SK-N-SH treated with all-trans-retinoic acid at 6 μM for 48 hours (cell line): ENCODE data around the gene SOD2.
"Not testable (repeated sequence)": the region's sequence is repeated elsewhere in the genome, so short reads cannot be mapped to it uniquely, and the experiment has no call there.

Experiments
- ATAC-seq: fragments of 200-7000 bp; cut with Tn5 transposase; 3 replicates; pipeline ENCODE4 v1.9.1; 2020; ENCODE audit warnings: mild to moderate bottlenecking, moderate library complexity
- ARNTL ChIP-seq: fragments of 450-650 bp; formaldehyde crosslinking; IDR thresholded peaks from 2 replicates; pipeline ENCODE4 v1.5.0; 2020; ENCODE audit warnings: low read depth, mild to moderate bottlenecking, moderate library complexity, borderline replicate concordance
- BACH2 ChIP-seq: fragments of 250-450 bp; sonication (Bioruptor Pico); IDR thresholded peaks from 2 replicates; pipeline ENCODE4 v1.9.0; 2021; ENCODE audit warnings: mild to moderate bottlenecking, borderline replicate concordance
- CREB5 ChIP-seq: fragments of 250-450 bp; sonication (Bioruptor Pico); IDR thresholded peaks from 2 replicates; pipeline ENCODE4 v1.5.1; 2020; ENCODE audit warnings: low read depth, mild to moderate bottlenecking, moderate library complexity
- ESRRG ChIP-seq: fragments of 250-450 bp; sonication (Bioruptor Pico); IDR thresholded peaks from 2 replicates; pipeline ENCODE4 v1.6.1; 2021; ENCODE audit warnings: mild to moderate bottlenecking
- GLIS3 ChIP-seq: fragments of 250-450 bp; sonication (Bioruptor Pico); IDR thresholded peaks from 2 replicates; pipeline ENCODE4 v1.5.0; 2020; ENCODE audit warnings: mild to moderate bottlenecking, moderate library complexity
- ISL1 ChIP-seq: fragments of 250-450 bp; sonication (Bioruptor Pico); IDR thresholded peaks from 2 replicates; pipeline ENCODE4 v2.1.2; 2022; ENCODE audit warnings: mild to moderate bottlenecking, moderate library complexity
- OSR1 ChIP-seq: fragments of 250-450 bp; sonication (Bioruptor Pico); IDR thresholded peaks from 2 replicates; pipeline ENCODE4 v1.8.0; 2022; ENCODE audit warnings: moderate library complexity, mild to moderate bottlenecking, inconsistent platforms
- PATZ1 ChIP-seq: fragments of 250-450 bp; sonication (Bioruptor Pico); IDR thresholded peaks from 2 replicates; pipeline ENCODE4 v1.8.0; 2020; ENCODE audit warnings: mild to moderate bottlenecking, moderate library complexity, borderline replicate concordance
- RARB ChIP-seq: fragments of 250-450 bp; sonication (Bioruptor Pico); IDR thresholded peaks from 2 replicates; pipeline ENCODE4 v1.8.0; 2021; ENCODE audit warnings: mild to moderate bottlenecking, moderate library complexity
- TCF4 ChIP-seq: fragments of 250-450 bp; sonication (Bioruptor Pico); IDR thresholded peaks from 2 replicates; pipeline ENCODE4 v1.8.0; 2021; ENCODE audit warnings: mild to moderate bottlenecking, moderate library complexity, borderline replicate concordance
- TOX ChIP-seq: fragments of 250-450 bp; sonication (Bioruptor Pico); IDR thresholded peaks from 2 replicates; pipeline ENCODE4 v1.8.0; 2021; ENCODE audit warnings: mild to moderate bottlenecking, moderate library complexity, borderline replicate concordance
- ZC3H10 ChIP-seq: fragments of 250-450 bp; sonication (Bioruptor Pico); IDR thresholded peaks from 2 replicates; pipeline ENCODE4 v1.5.1; 2021; ENCODE audit warnings: mild to moderate bottlenecking, moderate library complexity
- ZFP3 ChIP-seq: fragments of 250-450 bp; sonication (Bioruptor Pico); IDR thresholded peaks from 2 replicates; pipeline ENCODE4 v1.5.0; 2020; ENCODE audit warnings: mild to moderate bottlenecking, moderate library complexity
- ZFP30 ChIP-seq: fragments of 450-650 bp; formaldehyde crosslinking; IDR thresholded peaks from 2 replicates; pipeline ENCODE4 v1.5.0; 2022; ENCODE audit warnings: mild to moderate bottlenecking, moderate library complexity
- ZNF70 ChIP-seq: fragments of 450-650 bp; formaldehyde crosslinking; IDR thresholded peaks from 2 replicates; pipeline ENCODE4 v1.5.0; 2020; ENCODE audit warnings: mild to moderate bottlenecking, moderate library complexity
- ZNF8 ChIP-seq: fragments of 450-650 bp; formaldehyde crosslinking; IDR thresholded peaks from 2 replicates; pipeline ENCODE4 v1.5.0; 2020; ENCODE audit warnings: mild to moderate bottlenecking, moderate library complexity
- TF ChIP-seq, protein P1 (sequence below): fragments of 250-450 bp; sonication (Bioruptor Pico); IDR thresholded peaks from 2 replicates; pipeline ENCODE4 v1.5.1; 2021; ENCODE audit warnings: mild to moderate bottlenecking, moderate library complexity
- TF ChIP-seq, protein P2 (sequence below): fragments of 250-450 bp; sonication (Bioruptor Pico); IDR thresholded peaks from 2 replicates; pipeline ENCODE4 v1.5.0; 2020; ENCODE audit warnings: mild to moderate bottlenecking, moderate library complexity
- TF ChIP-seq, protein P3 (sequence below): fragments of 250-450 bp; sonication (Bioruptor Pico); IDR thresholded peaks from 2 replicates; pipeline ENCODE4 v1.8.0; 2021; ENCODE audit warnings: low read depth, mild to moderate bottlenecking, moderate library complexity, borderline replicate concordance

SOD2 gene

GRCh38 chr6:159736908-159737307 is 43.9 kb upstream of the SOD2 start (continued):
- TF ChIP-seq BACH2 (CRISPR knock-in tag) (no peak), CREB5 (no peak)

- not testable (repeated sequence) for ATAC-seq
Measured at GRCh38 chr6:159733395-159733794, 40.4 kb upstream of the SOD2 start.

- ATAC-seq: not testable (repeated sequence)
Measured at GRCh38 chr6:159732550-159732949, 39.5 kb upstream of the SOD2 start.

DNA sequence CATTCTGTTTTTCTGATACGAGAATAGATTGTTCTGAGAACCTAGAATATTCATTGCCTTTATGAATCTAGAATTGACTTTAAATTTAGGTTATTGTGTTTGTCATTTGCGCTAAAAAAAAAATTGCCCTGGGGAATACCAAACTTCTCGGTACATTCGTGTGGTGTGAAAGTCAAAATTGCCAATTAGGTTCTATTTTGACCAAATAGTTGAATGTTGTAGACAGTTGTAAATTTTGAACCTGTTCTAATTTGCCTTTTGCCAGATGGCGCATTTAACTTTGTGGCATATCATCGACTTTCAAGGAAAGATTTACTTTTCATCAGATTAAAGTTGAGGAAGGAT is 37.3 kb upstream of the SOD2 start:
- no peak for ATAC-seq
- no peak for TF ChIP-seq ZNF70 (CRISPR knock-in tag)
- TF ChIP-seq ZC3H10 (CRISPR knock-in tag): no peak
- TF ChIP-seq ISL1 (CRISPR knock-in tag): no peak
- TF ChIP-seq ZFP30: no peak
- TF ChIP-seq, protein P1, sequence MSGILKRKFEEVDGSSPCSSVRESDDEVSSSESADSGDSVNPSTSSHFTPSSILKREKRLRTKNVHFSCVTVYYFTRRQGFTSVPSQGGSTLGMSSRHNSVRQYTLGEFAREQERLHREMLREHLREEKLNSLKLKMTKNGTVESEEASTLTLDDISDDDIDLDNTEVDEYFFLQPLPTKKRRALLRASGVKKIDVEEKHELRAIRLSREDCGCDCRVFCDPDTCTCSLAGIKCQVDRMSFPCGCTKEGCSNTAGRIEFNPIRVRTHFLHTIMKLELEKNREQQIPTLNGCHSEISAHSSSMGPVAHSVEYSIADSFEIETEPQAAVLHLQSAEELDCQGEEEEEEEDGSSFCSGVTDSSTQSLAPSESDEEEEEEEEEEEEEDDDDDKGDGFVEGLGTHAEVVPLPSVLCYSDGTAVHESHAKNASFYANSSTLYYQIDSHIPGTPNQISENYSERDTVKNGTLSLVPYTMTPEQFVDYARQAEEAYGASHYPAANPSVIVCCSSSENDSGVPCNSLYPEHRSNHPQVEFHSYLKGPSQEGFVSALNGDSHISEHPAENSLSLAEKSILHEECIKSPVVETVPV (CRISPR knock-in tag): no peak

DNA sequence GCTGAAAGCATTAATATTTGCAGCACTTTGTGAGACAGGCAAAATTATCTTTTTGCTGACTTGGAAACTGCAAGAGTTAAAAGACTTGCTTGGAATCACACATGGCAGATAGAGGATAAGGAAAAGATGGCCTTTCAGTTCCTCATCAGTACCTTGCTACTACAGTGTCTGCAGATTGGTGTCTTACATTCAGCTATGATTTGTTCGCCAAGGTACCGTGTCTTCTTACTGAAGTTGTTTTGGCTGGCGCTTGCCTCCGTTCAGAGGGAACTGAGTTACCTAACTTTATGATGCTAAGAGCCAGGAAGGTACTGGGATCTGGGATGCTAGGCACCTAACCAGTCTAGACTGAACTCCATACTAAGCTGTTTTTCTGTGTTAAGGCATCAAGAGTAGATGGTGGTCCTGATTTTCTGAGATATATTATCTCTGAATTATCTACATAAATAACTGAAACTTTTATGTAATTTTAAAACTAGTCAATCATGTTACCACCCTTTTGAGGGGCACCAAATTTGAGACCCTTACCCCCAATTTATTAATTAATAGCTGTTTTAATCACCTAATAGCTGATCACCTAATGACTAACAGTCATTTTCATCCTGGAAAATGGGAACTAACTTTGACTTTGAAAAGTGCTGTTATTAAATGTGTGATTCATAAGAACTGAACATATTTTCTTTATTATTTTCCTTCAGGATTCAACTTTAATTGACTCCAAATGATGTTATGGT is 36.7 kb upstream of the SOD2 start:
- no peak for ATAC-seq
- no peak for TF ChIP-seq ZNF70 (CRISPR knock-in tag)
- no peak for TF ChIP-seq ZNF8 (CRISPR knock-in tag)
- no peak for TF ChIP-seq GLIS3 (CRISPR knock-in tag)

GRCh38 chr6:159728531-159728964 is 35.5 kb upstream of the SOD2 start:
- ATAC-seq: no peak
- TF ChIP-seq TOX: no peak

DNA sequence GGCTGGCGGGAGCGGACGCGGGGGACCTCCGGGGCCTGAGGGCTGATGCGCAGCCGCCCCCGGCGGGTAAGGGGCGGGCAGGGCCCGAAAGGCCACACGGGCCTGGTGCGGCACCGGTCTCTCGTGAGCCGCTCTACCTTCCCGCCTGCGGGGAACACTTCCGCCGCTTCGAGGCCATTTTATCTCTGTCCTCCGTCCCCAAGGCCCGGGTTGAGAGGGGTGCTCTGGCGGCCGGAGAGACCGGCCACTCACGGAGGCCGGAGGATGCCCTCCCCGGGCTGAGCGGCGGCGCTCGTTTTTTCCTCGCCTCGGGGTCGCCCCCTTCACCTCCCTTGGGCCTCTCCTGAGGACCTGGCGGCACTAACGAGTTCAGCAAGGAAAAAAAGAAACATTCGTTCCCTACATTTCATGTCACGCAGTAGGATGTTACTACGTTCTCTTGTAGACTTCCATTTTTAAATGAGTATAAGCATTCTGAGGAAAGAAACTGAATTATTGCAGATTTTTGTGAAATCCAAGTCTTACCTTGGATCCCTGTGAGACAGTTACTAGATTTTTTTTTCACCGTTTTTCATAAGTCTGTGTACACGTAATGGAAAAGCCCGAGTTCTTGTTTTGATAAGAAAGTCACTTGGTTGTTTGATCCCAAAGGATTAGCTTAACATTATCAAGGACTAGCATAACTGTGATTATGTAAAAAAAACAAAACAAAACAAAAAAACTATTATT is 34.8 kb upstream of the SOD2 start:
- ATAC-seq: peak; percentile 48
- TF ChIP-seq, protein P2, sequence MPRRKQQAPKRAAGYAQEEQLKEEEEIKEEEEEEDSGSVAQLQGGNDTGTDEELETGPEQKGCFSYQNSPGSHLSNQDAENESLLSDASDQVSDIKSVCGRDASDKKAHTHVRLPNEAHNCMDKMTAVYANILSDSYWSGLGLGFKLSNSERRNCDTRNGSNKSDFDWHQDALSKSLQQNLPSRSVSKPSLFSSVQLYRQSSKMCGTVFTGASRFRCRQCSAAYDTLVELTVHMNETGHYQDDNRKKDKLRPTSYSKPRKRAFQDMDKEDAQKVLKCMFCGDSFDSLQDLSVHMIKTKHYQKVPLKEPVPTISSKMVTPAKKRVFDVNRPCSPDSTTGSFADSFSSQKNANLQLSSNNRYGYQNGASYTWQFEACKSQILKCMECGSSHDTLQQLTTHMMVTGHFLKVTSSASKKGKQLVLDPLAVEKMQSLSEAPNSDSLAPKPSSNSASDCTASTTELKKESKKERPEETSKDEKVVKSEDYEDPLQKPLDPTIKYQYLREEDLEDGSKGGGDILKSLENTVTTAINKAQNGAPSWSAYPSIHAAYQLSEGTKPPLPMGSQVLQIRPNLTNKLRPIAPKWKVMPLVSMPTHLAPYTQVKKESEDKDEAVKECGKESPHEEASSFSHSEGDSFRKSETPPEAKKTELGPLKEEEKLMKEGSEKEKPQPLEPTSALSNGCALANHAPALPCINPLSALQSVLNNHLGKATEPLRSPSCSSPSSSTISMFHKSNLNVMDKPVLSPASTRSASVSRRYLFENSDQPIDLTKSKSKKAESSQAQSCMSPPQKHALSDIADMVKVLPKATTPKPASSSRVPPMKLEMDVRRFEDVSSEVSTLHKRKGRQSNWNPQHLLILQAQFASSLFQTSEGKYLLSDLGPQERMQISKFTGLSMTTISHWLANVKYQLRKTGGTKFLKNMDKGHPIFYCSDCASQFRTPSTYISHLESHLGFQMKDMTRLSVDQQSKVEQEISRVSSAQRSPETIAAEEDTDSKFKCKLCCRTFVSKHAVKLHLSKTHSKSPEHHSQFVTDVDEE (CRISPR knock-in tag): no peak
- TF ChIP-seq ARNTL: no peak
- no peak for TF ChIP-seq RARB (CRISPR knock-in tag)
- no peak for TF ChIP-seq PATZ1 (CRISPR knock-in tag)
- no peak for TF ChIP-seq BACH2 (CRISPR knock-in tag)
- no peak for TF ChIP-seq ZFP3 (CRISPR knock-in tag)
- no peak for TF ChIP-seq ZC3H10 (CRISPR knock-in tag)
- TF ChIP-seq TCF4 (CRISPR knock-in tag): no peak
- no peak for TF ChIP-seq TOX
- no peak for TF ChIP-seq GLIS3 (CRISPR knock-in tag)
- no peak for TF ChIP-seq ZNF8 (CRISPR knock-in tag)
- no peak for TF ChIP-seq ZFP30
- TF ChIP-seq OSR1 (CRISPR knock-in tag): no peak
- no peak for TF ChIP-seq ESRRG (CRISPR knock-in tag)
- TF ChIP-seq, protein P1 (CRISPR knock-in tag): no peak
- TF ChIP-seq, protein P3, sequence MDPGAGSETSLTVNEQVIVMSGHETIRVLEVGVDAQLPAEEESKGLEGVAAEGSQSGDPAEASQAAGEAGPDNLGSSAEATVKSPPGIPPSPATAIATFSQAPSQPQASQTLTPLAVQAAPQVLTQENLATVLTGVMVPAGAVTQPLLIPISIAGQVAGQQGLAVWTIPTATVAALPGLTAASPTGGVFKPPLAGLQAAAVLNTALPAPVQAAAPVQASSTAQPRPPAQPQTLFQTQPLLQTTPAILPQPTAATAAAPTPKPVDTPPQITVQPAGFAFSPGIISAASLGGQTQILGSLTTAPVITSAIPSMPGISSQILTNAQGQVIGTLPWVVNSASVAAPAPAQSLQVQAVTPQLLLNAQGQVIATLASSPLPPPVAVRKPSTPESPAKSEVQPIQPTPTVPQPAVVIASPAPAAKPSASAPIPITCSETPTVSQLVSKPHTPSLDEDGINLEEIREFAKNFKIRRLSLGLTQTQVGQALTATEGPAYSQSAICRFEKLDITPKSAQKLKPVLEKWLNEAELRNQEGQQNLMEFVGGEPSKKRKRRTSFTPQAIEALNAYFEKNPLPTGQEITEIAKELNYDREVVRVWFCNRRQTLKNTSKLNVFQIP (CRISPR knock-in tag): no peak
